Liver (tissue), 9 donors: ENCODE data around the gene ABHD6. TPM values are rescaled to one million over a fixed set of nuclear protein-coding genes. Genes with fewer than 3 reads are reported as not detected.

Experiments
- DNase-seq: peaks from one replicate; pipeline ENCODE4 v3.0.0-alpha.2; 2017; ENCODE audit warnings: low spot score
- H3K27ac ChIP-seq, 2 donors: one replicate each; pipeline ENCODE4 v1.7.0; 2013; ENCODE audit warnings: inconsistent platforms in 2 of 2, low read length in 2 of 2, control low read depth in 1 of 2, low read depth in 1 of 2, mild to moderate bottlenecking in 1 of 2
- H3K27me3 ChIP-seq, 4 donors: one replicate each; pipeline versions ENCODE4 v1.6.1 to v1.7.0; 2013; ENCODE audit warnings: low read length in 3 of 4, inconsistent platforms in 1 of 4, mild to moderate bottlenecking in 1 of 4, moderate library complexity in 1 of 4; ENCODE audit not compliant: control insufficient read depth in 4 of 4, insufficient read depth in 4 of 4
- H3K36me3 ChIP-seq, 4 donors: one replicate each; pipeline versions ENCODE4 v1.6.1 to v1.7.0; 2013; ENCODE audit warnings: low read length in 3 of 4, mild to moderate bottlenecking in 3 of 4, low read depth in 1 of 4, moderate library complexity in 1 of 4; ENCODE audit not compliant: control insufficient read depth in 4 of 4, insufficient read depth in 3 of 4
- H3K4me1 ChIP-seq, 4 donors: one replicate each; pipeline versions ENCODE4 v1.6.1 to v1.7.0; 2013; ENCODE audit warnings: low read length in 3 of 4, mild to moderate bottlenecking in 3 of 4, moderate library complexity in 1 of 4; ENCODE audit not compliant: control insufficient read depth in 4 of 4, insufficient read depth in 4 of 4
- H3K4me3 ChIP-seq, 3 donors: one replicate each; pipeline versions ENCODE4 v1.6.1 to v1.7.0; 2013; ENCODE audit warnings: low read length in 3 of 3, control low read depth in 1 of 3, low read depth in 1 of 3, mild to moderate bottlenecking in 1 of 3
- H3K9ac ChIP-seq, 2 donors: one replicate each; pipeline ENCODE4 v1.7.0; 2013; ENCODE audit warnings: low read length in 2 of 2, mild to moderate bottlenecking in 2 of 2, moderate library complexity in 2 of 2, control low read depth in 1 of 2, low read depth in 1 of 2
- H3K9me3 ChIP-seq, 4 donors: one replicate each; pipeline versions ENCODE4 v1.6.1 to v1.7.0; 2013; ENCODE audit warnings: low read length in 3 of 4; ENCODE audit not compliant: control insufficient read depth in 4 of 4
- CTCF ChIP-seq: fragments of 150-350 bp; IDR thresholded peaks from 2 replicates; pipeline ENCODE4 v1.5.1; 2017; ENCODE audit warnings: improper control_type of control experiment, low read depth, low read length; ENCODE audit not compliant: missing input control
- EGR1 ChIP-seq, 2 donors: IDR thresholded peaks; 2 replicates each; pipeline ENCODE4 v1.6.1; 2016 to 2018; ENCODE audit warnings: antibody characterized with exemption in 2 of 2, low read depth in 2 of 2
- FOXA1 ChIP-seq: IDR thresholded peaks from 2 replicates; pipeline ENCODE4 v1.6.1; 2016; ENCODE audit warnings: antibody characterized with exemption
- FOXA2 ChIP-seq: IDR thresholded peaks from 2 replicates; pipeline ENCODE4 v1.6.1; 2016; ENCODE audit warnings: antibody characterized with exemption
- GABPA ChIP-seq, 2 donors: IDR thresholded peaks in 1 of 2; conservative IDR thresholded peaks in 1 of 2; 2 replicates each; pipeline ENCODE4 v1.6.1; 2016; ENCODE audit warnings: antibody characterized with exemption in 2 of 2, mild to moderate bottlenecking in 1 of 2, moderate library complexity in 1 of 2
- HNF4A ChIP-seq, 2 donors: conservative IDR thresholded peaks; 2 replicates each; pipeline ENCODE4 v1.6.1; 2016; ENCODE audit warnings: antibody characterized with exemption in 2 of 2, mild to moderate bottlenecking in 2 of 2
- HNF4G ChIP-seq: IDR thresholded peaks from 2 replicates; pipeline ENCODE4 v1.6.1; 2016; ENCODE audit warnings: antibody characterized with exemption
- JUND ChIP-seq, 2 donors: IDR thresholded peaks; 2 replicates each; pipeline ENCODE4 v1.6.1; 2016; ENCODE audit warnings: antibody characterized with exemption in 2 of 2
- NR2F2 ChIP-seq: IDR thresholded peaks from 2 replicates; pipeline ENCODE4 v1.6.1; 2016; ENCODE audit warnings: antibody characterized with exemption
- RAD21 ChIP-seq, 2 donors: IDR thresholded peaks; 2 replicates each; pipeline ENCODE4 v1.6.1; 2016; ENCODE audit warnings: antibody characterized with exemption in 2 of 2, mild to moderate bottlenecking in 2 of 2
- REST ChIP-seq: IDR thresholded peaks from 2 replicates; pipeline ENCODE4 v1.6.1; 2016; ENCODE audit warnings: antibody characterized with exemption, mild to moderate bottlenecking
- RXRA ChIP-seq, 2 donors: IDR thresholded peaks; 2 replicates each; pipeline ENCODE4 v1.6.1; 2017 to 2018; ENCODE audit warnings: antibody characterized with exemption in 2 of 2, mild to moderate bottlenecking in 1 of 2
- SP1 ChIP-seq: IDR thresholded peaks from 2 replicates; pipeline ENCODE4 v1.6.1; 2018; ENCODE audit warnings: antibody characterized with exemption, mild to moderate bottlenecking
- TAF1 ChIP-seq: conservative IDR thresholded peaks from 2 replicates; pipeline ENCODE4 v1.6.1; 2016; ENCODE audit warnings: antibody characterized with exemption, mild to moderate bottlenecking
- YY1 ChIP-seq: IDR thresholded peaks from 2 replicates; pipeline ENCODE4 v1.6.1; 2016; ENCODE audit warnings: antibody characterized with exemption, mild to moderate bottlenecking
- WGBS: extraction: QIAGEN DNeasy Blood & Tissue Kit; methylation state at CpG from one replicate; pipeline ENCODE4 v1.1.7; 2013; 5-methylcytosine and 5-hydroxymethylcytosine counted together
- polyA plus RNA-seq, 2 donors: library from polyadenylated mRNA; stranded (reverse) in 1 of 2; unstranded in 1 of 2; fragments of 200-250 nt in 1 of 2; fragments of >200 nt in 1 of 2; fragmentation: Nextera tagmentation in 1 of 2; extraction: Ambion mirVana in 1 of 2; gene quantifications; one replicate each; pipeline versions ENCODE4 v1.2.1 to v1.2.3, GENCODE V29; 2013 to 2015
- total RNA-seq, 2 donors: library from RNA; depleted of rRNA; stranded (reverse); fragments of >200 nt; gene quantifications; one replicate each; pipeline ENCODE4 v1.2.3, GENCODE V29; 2014
- TF ChIP-seq, protein P1 (sequence below): IDR thresholded peaks from 2 replicates; pipeline ENCODE4 v1.6.1; 2016; ENCODE audit warnings: antibody characterized with exemption
- TF ChIP-seq, protein P2 (sequence below): IDR thresholded peaks from 2 replicates; pipeline ENCODE4 v1.6.1; 2016; ENCODE audit warnings: antibody characterized with exemption
- TF ChIP-seq, protein P3 (sequence below): IDR thresholded peaks from 2 replicates; pipeline ENCODE4 v1.6.1; 2016; ENCODE audit warnings: antibody characterized with exemption
- donor health status: healthy.
- donor health status: healthy.
- donor health status: healthy.
- donor health status: healthy.
- donor health status: healthy.

The ABHD6 gene
- total and polyA plus RNA-seq, 4 donors, result 19.8 to 60.9 (median 38.3) TPM

GRCh38 chr3:58270485-58270884, 32.9 kb downstream of the ABHD6 start:
- Histone ChIP-seq H3K36me3 (peaks cover 6 to 35% (median 21%) of the 10 kb centered on the region in 4 donors), H3K27me3 (no peaks in the 10 kb centered on the region), H3K9me3 (no peaks in the 10 kb centered on the region), H3K4me3 (no peak overlapping the region), H3K4me1 (peaks cover 0 to 28% (median 15%) of the 10 kb centered on the region in 4 donors), H3K27ac (no peak overlapping the region), H3K9ac (no peak overlapping the region)
- DNase-seq, result no peak
- TF ChIP-seq RAD21 (IDR thresholded peaks at IDR 0.05) (no peak), FOXA1 (no peak), NR2F2 (no peak), JUND (IDR thresholded peaks at IDR 0.05) (no peak), CTCF (no peak), YY1 (no peak), GABPA (IDR thresholded peaks at IDR 0.05 in 1 of 2, conservative IDR thresholded peaks at IDR 0.05 in 1 of 2) (no peak), HNF4G (no peak), FOXA2 (no peak), TAF1 (no peak), REST (no peak), SP1 (no peak), EGR1 (IDR thresholded peaks at IDR 0.05; ENCODE audit: low read depth in 2 of 2) (no peak), RXRA (IDR thresholded peaks at IDR 0.05) (no peak), HNF4A (conservative IDR thresholded peaks at IDR 0.05) (no peak)
- TF ChIP-seq, protein P1, sequence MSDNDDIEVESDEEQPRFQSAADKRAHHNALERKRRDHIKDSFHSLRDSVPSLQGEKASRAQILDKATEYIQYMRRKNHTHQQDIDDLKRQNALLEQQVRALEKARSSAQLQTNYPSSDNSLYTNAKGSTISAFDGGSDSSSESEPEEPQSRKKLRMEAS, result no peak
- TF ChIP-seq, protein P2, sequence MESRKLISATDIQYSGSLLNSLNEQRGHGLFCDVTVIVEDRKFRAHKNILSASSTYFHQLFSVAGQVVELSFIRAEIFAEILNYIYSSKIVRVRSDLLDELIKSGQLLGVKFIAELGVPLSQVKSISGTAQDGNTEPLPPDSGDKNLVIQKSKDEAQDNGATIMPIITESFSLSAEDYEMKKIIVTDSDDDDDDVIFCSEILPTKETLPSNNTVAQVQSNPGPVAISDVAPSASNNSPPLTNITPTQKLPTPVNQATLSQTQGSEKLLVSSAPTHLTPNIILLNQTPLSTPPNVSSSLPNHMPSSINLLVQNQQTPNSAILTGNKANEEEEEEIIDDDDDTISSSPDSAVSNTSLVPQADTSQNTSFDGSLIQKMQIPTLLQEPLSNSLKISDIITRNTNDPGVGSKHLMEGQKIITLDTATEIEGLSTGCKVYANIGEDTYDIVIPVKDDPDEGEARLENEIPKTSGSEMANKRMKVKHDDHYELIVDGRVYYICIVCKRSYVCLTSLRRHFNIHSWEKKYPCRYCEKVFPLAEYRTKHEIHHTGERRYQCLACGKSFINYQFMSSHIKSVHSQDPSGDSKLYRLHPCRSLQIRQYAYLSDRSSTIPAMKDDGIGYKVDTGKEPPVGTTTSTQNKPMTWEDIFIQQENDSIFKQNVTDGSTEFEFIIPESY, result no peak
- TF ChIP-seq, protein P3, sequence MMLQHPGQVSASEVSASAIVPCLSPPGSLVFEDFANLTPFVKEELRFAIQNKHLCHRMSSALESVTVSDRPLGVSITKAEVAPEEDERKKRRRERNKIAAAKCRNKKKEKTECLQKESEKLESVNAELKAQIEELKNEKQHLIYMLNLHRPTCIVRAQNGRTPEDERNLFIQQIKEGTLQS, result no peak
- 98% methylated on average over 2 of the region's 2 CpGs for WGBS
